Kidney capillary endothelial cell (primary cell): Measurements from ENCODE around the gene HIVEP3.

ENCODE experiments used
- DNase-seq: peaks from one replicate; pipeline ENCODE4 v3.0.0-alpha.2; 2018; ENCODE audit warnings: low spot score

The HIVEP3 gene

DNA sequence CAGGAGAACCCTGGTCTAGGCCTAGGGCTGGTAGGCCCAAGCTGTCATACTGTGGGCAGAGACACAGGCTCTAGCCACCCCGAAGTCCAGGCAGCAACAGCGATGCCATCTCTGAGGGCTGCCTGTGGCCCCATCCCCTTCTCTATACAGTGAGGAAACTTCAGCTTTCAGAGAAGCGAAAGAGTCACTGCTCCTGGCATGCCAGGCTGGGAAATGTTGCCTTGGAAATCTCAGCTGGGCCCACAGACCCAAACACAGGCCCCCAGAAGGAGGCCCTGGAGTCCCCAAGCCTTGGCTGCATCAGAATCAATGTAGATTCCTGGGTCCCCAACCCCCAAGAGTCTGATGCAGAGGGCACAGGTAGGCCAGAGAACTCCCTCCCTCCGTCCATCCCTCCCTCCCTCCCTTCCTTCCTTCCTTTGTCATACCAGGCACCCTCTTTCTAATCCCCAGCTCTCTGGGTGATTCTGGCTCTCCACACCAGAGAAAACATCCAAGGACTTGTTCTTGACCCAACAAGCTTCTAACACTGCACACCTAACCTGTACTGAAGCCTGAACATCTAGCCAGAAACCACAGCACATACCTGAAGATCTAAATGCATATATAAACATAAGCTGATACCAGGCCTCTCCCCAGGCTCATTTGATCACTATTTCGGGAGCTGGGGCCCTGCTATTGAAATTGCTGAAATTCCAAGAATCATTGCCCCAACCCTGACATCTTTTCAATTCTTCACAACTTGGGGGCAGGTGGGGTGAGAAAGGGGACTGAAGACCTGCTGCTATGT, 291.0 kb downstream of the HIVEP3 start:
- DNase-seq: no peak

DNA sequence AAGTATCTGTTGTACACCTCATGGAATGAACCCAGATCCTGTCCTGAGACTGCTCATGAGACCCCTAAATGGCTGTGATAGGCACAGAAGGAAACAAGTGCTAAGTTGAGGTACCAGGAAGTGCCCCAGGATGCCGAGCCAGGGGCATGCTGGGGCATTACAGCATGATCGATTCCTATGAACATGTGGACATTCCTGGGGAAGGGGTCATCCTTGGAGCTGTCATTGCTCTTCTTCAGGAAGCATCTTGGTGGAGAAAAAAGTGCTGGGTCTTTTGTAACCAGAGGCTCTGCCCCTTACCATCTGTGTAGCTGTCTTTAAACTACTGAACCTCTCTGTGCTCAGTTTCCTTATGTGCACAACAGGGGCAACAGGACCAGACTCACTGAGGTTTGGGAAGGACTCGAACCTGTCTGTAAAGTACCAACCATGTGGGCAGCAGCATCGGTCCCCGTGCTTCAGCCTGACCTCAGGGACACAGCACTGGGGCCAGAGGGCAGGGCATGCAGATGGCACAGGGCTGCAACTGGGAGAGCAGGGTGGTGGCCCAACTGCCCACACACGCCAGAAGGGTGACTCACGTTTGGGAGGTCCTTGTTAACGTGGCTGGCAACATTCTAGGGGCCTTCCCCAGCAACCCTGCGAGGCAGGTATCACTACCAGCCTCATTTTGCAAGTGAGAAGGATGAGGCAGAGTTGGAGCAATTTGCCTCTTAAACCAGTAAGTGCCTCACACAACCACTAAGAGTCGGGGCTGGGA, 291.9 kb downstream of the HIVEP3 start:
- no peak for DNase-seq

DNA sequence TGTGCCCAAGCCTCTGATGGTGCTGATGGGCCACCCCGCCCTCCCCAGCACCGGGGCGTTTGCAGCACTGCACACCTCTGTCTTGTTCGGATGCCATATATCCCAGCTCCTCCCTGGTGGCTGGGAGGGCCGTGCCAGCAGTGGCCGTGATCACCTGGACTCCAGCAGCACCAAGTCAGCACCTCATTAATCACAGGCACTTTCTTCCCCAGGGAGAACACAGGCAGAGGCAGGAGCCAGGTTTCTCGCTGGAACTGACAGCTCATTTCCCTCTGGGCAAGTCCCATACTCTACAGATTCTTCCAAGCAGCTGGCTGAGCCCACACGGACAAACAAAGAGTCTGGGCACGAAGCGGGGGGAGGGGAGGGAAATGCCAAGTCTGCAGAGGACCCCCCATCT, 292.6 kb downstream of the HIVEP3 start:
- peak; percentile 48 for DNase-seq

DNA sequence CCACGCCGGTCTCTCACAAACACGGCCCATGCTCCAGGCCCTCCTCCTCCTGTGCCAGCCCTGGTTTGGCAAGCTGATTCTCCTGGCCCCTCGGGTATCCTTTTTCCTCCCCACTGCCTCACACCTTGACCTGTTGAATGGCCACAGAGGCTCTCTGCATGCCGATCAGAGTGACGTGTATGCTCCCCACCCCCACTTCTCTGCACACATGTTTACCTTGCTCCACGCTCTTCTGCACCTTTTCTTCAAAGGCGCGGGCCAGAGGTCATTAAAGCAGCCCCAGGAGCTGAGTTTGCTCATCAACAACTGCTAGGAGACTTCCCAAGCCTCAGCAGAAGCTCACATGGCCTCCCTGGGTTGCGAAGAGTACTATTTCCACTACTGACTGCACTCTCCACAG, 295.0 kb downstream of the HIVEP3 start:
- no peak for DNase-seq

DNA sequence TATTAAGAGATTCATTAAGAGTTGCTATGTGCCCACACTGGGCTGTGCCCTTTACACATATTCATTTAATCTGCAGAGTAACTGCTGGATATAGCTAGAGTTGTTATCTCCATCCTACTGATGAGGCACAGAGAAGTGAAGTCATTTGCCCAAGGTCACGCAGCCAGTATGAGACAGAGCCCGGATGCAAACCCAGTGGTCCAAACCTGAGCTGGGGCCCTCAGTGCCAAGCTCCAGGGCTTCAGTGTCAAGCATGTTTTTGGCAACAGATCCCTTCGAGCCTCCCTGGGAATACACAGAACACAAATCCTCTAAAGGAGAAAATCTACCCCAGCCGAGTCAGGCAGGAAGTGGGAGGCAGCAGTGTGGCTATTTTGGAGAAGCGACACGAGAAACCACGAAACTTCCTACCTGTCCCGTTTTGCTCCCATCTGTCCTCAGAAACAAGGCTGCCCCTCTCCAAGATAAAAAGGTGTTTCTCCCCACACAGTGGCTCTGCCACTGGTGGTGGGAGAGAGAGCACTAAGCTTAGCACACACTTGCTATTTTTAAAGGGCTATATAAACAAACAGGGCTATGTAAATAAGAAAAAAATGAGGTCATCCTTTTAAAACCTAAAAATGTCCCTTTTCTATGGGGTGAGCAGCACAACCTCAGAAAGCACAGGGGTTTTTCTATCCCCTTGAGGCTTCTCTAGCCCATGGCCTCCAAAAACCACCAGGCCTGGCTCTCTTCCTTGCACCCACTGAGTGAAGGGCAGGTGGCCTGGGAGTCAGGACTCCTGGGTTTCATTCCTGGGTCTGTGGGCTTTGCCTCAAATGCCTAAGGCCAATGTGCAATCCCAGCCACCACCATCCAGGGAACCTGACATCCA, 295.6 kb downstream of the HIVEP3 start:
- DNase-seq: no peak

DNA sequence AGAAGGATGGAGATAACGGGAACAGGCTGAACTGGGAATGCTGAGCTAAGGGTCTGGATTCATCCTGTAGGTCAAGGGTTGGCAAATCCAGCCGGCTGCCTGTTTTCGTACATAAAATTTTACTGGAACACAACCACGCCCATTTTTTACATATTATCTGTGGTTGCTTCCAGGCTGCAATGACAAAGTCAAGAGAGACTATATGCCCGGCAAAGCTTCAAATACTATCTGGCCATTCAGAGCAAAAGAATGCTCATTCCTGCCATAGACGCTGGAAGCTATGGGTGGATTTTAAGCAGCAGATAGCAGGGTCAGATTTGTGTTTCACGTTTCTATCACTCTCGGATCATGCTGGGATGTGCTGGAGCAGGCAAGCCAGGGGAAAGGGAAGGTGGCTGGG, 296.3 kb downstream of the HIVEP3 start:
- no peak for DNase-seq

DNA sequence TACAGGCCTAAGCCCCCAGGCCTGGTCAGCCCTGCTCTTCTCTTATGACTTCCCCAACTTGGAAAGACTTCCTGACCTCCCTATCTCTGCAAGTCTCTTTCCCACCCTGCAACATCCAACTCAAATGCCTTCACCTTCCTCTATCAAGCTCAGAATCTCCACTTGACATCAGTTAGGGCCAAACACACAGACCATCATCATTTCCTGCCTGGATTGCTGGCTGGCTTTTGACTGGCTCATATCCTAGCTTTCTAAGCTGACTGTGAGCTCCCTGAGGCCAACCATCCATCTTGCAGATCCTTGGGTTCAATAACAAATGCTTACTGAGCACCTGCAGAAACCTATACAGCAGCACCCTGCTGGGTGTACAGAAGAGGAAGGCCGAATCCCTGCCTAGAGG, 296.9 kb downstream of the HIVEP3 start:
- no peak for DNase-seq

DNA sequence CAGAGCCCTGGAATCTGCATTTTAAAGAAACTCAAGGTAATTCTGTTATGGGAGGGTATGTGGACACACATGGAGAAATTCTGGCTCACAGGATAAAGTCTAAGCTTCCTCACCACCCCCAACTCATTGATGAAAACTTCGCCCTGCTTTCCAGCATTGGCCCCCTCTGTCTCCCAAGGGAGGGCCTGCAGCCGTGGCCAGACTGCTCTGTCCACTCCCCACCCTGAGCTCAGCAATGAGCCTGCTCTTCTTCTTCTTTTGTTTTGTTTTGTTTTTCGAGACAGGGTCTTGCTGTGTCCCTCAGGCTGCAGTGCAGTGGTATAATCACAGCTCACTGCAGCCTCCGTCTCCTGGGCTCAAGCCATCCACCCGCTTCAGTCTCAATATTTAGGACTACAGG, 297.5 kb downstream of the HIVEP3 start:
- no peak for DNase-seq

DNA sequence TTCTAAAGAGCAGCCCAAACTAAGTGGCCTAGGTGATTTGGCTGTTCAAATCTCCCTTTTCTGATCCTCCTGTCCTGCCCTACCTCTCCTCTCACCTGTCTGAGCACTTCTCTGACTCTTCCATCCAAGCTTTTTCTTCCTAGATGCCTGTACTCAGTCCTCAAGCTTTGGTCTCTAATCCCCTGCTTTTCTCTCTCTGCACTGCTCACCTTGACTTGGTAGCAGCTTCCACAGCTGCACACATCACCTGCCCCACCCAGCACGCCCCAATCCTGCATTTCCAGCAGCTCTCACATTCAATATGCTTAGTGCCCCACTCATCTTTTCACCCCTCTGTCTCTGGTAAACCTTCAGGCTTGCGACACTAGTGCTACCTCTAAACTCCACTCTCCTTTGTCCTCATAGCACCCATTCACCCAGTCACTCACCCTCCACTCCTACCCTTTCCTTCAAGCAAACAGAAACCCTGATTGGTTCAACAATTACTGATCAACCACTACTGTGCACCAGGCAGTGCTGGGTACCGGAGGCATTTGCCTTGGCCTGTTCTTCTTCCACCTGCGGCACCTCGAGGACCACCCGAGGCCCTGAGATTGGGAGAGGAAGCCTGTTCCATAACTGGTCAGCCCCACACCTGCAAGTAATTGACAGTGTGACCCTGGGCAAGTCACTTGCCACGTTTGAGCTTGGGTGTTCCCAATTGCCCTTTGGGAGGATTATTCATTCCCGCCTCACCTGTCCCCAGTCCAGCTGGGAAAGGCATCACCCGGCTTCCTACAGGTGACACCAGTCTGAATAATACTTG, 298.2 kb downstream of the HIVEP3 start:
- no peak for DNase-seq

DNA sequence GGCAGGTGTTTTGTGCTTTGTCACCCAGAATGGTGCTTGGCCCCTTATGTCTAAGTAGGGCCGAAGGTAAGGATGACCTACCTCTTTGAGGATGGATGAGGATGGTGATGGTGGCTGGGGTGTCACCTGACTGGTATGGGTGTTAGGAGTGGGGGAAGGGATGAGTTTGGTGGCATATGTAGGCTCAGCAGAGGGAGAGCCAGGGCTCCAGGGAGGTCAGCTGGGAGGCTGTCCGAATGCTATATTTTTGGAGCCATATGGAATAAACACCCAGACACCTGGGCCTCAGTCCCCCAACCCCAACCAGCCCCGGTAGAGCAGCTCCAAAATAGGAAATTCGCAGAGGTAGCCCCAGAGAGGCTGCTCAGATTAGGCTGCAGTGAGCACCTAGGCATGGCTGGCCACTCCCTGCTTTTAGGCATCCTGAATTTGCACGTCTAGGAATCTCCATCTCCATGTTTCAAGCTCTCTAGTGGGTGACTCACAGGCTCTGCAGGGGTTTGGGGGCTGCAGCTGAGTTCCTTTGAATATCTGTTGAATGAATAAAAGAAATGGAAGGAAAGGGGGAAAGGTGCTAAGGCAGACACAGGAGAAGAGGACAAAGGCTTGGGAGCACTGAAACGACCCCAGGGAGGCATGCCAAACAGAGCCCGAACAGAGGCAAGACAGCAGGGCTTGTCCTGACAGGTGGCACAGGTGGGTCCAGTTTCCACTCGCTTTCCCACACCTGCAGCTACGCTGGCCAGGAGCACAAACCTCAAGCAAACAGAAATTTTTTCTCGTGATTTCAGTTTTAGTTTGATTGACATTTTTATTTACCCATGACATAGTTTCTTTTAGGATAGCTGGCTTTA, 299.0 kb downstream of the HIVEP3 start:
- no peak for DNase-seq

DNA sequence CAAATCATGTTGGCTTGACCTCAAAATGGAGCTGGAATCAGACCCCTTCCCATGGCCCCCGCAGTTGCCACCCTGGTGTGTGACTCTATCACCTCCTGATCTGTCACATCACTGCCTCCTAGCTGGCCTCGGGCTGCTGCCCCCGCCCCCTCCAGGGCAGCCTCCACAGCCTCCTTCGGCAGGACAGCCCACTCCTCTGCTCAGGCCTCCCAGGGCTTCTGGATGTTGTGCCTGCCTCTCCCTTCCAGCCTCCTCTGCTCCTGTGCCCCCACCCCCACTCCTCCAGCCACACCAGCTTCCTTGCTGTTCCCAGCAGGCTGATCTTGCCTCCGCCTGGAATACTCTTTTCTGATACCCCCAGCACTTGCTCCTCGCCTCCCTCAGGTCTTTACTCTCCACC, 299.9 kb downstream of the HIVEP3 start:
- no peak for DNase-seq

DNA sequence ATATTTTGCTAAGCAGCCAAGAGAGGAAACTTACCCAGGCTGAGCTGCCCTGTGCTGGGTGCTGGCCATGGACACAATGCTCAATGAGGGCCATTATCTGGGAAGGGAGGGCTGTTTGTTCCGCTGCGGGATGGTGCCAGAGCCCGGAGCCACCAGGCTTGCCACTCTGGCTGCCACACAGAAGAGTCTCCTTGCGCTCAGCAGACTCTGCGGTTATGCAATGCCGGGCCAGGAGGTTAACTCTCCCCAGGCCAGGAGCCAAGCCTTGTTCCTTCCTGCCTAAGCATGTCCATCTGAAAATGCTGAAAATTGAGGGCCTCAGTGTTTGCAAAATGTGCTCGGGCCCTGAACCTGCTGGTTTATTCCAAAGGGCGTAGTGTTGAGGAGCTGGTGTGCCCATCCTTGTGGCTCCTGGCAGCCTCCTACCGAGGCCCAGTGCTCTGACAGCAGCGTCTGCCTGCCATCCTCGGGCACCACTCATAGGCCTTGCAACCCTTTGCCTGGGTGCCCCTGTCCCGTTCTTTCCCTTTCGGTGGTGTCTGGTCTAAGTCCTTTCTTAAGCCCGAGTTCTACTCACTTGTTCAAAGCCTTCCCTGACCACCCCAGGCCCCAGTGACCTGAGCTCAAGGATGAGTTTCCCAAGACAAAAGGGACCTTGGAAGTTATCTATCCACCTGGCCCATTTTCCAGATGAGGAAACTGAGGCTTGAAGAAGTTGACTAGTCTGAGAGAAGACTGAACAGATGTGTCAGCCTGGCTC, 300.5 kb downstream of the HIVEP3 start:
- DNase-seq: no peak

DNA sequence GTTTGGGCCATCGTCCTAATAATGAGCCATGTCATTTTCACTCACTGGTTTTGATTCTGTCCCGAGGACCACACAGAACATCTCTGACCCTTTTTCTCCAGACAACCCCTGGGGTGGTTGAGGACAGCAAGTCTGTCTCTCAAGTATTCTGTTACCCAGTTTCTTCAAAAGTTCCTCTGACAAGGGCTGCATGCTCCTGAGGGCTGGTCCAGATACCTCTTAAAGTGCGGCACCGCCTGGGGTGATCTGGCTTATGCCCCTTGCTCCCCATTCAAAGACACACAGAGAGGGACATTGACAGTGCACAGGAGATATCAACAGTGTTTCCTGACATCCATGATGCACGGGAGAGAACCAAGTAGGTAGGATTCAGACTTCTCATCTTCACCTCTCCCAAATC, 301.4 kb downstream of the HIVEP3 start:
- no peak for DNase-seq

DNA sequence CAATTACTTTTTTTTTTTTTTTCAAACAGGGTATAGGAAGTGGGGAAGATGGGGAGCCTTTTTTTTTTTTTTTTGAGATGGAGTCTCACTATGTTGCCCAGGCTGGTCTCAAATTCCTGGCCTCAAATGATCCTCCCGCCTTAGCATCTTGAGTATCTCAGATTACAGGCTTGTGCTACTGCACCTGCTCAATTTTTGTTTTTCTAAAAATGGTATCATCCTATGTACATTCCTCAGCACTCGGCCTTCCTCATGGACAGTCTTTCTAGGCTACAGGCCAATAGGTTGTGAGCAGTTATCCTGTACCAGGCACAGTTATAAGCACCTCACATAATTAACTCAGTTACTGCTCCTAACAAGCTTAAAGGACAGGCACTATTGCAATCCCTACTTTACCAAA, 302.2 kb downstream of the HIVEP3 start:
- DNase-seq: no peak

DNA sequence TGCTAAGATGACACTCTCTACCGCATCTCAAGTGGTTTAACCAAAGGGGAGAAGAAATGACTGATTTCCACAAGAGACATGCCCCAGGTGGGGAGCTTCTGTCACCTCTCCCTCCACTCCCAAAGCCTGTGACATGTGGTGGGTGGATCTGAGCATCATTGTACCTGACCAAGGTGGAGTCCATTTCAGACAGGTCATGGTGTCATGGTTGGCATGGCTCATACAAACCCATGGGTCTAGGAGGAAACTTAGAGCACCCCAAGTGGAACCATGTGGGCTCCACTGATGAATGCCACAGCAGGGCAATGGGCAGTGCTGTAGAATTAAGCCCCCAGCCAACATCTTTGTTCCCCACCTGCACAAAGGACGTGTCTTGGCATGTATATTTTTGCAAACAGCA, 302.7 kb downstream of the HIVEP3 start:
- no peak for DNase-seq

DNA sequence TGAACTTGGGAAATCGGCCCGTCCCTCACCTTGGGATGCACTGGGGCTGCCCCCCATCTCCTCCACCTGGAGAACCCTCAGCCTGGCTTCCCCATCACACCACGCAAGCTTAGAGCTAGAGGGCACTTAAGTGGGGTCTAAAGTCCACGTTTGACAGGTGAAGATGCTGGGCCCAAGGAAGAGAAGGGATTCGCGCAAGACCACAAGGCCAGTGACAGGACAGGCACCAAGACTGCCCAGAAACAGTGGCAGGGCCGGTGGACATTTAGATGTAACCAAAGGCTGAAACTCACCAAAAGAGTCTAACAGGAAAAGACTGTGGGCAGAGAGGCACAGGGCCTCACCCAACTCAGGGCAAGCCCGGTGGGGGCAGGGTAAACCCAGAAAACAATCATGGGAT, 303.4 kb downstream of the HIVEP3 start:
- DNase-seq: no peak

DNA sequence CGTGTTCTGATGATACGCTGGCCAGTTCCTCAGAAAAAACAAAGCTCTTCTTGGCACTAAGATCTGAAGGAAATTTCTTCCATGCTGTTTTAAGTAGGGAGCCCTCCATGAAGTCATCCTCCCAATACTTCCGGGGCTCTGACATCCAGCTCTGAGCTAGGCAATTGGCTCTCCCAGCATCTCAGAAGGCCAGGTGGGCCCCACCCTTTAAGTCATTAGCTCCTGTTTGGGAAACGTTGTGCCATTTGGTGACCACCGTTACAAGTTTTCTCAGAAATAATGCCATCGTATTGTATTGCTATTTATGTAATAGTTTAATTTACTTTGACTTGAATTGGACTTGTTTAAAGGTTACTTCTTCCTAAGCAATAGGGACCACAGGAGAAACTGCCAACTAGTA, 303.9 kb downstream of the HIVEP3 start:
- no peak for DNase-seq

DNA sequence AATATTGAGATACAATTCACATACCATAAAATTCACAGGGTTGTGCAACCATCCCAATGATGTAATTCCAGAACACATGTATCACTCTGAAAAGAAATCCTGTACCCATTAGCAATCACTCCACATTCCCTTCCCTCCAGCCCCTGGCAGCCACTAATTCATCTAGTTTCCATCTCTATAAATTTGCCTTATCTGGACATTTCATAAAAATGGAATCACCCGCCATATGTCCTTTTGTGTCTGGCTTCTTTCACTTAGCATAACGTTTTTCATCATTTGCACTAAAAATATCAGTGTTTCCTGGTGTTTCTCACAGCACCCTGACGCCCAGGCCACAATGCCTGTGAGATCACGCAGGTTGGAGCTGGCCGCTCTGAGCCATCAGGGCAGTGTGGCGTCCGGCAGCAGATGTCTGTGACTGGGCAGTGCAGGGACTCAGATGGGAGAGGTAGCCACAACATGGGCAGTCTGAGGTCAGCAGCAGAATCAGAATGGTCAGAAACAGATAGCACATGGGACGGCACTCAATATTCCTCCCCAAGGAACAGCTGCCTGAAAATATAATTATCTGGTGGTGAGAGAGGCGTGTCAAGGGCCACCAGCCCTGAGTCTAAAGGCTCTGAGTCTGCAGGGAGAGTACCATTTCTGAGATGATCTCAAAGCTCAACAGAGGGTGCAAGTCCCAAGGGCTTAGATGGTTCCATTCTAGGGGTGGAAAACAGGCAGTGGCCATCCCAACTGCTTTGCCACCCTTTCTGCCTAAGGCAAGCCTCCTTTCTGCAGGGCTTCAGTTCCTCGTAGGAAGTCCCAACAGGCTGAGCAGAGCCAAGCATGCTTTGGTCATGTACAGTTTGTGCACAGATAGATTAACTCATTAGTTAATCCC, 304.8 kb downstream of the HIVEP3 start:
- no peak for DNase-seq

DNA sequence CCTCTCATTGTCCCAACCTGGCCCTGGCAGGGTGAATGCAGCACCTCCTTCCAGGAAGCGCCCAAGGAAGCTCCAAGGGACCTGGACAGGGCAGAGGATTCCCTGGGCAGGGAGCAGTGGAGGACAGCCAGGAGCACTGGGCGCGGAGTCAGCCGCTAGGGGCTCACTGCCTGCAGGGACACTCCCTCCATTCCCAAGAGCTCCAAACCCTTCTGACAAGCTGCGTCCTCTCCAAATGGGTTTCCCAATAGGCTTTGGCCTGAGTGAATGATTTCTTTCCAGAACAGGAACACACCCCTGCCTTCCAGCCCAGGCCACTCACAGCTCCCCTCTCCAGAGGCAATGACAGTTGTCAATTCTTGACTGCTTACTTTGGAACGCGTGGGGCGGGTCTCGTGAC, 305.8 kb downstream of the HIVEP3 start:
- no peak for DNase-seq
